ENCODE data around the gene TGFBI.

- TF ChIP-seq, protein P1, sequence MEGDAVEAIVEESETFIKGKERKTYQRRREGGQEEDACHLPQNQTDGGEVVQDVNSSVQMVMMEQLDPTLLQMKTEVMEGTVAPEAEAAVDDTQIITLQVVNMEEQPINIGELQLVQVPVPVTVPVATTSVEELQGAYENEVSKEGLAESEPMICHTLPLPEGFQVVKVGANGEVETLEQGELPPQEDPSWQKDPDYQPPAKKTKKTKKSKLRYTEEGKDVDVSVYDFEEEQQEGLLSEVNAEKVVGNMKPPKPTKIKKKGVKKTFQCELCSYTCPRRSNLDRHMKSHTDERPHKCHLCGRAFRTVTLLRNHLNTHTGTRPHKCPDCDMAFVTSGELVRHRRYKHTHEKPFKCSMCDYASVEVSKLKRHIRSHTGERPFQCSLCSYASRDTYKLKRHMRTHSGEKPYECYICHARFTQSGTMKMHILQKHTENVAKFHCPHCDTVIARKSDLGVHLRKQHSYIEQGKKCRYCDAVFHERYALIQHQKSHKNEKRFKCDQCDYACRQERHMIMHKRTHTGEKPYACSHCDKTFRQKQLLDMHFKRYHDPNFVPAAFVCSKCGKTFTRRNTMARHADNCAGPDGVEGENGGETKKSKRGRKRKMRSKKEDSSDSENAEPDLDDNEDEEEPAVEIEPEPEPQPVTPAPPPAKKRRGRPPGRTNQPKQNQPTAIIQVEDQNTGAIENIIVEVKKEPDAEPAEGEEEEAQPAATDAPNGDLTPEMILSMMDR (IDR thresholded peaks at IDR 0.05; ENCODE audit: low read depth, low read length, poor library complexity, severe bottlenecking): no peak
- no peak for TF ChIP-seq EZH2phosphoT487 (IDR thresholded peaks at IDR 0.05; ENCODE audit: borderline replicate concordance, low read length)
Measured at GRCh38 chr5:136011414-136012001, 17.3 kb upstream of the TGFBI start.

Measured in DOHH2 (cell line).